ENCODE data around the gene CHGA.

CHGA gene

DNA sequence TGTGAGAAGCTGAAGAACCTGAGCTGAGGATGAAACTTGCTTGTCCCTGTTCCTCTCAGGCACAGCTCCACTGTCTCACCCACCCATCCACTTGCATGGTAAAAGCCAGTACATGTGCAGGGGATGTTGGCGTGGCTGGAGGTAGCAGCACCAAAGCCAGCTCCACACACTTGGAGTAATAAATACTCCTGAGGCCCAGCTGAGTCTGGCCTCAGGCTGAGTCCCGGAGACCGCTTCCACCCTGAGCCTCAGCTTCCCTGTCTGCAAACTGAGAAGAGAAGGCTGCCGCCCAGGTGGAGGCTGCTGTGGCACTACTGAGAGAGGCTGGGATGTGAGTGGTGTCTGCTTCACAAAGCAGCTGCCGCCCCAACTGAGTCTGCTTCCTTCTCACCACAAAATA, 19.2 kb downstream of the CHGA start:
- TF ChIP-seq CTCF (IDR thresholded peaks at IDR 0.05; ENCODE audit: control extremely low read depth, extremely low read depth, low read depth, missing control alignments), result no peak
- ChIA-PET POLR2A (no interaction called here), CTCF (interaction anchor here (1.3 kb wide), 1 partner anchor 10 kb away, joined by 9 read pairs; no protein-coding TSS in a partner anchor)
- no peak for DNase-seq (ENCODE audit: extremely low spot score)

DNA sequence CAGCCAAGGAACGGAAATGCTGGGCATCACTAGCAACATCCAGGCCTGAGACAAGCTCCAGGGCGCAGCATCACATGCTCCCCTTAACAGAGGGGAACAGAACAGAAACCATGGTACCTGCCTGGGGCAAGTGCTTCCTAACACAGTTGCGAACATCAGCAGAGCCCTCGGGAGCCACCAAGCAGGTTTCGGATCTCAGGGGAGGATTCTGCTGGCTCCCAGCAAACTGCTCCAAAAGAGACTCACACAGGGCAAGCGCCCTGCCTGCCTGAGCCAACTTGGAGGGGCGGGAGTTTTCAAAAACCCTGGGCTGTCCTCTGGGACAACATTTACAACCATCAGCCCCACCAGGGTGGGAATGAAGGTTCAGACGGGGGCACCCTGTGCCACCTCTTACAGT, 19.6 kb downstream of the CHGA start:
- ChIA-PET CTCF (interaction anchor here (1.3 kb wide), 1 partner anchor 9 kb away, joined by 9 read pairs; no protein-coding TSS in a partner anchor), POLR2A (no interaction called here)
- no peak for TF ChIP-seq CTCF (IDR thresholded peaks at IDR 0.05; ENCODE audit: control extremely low read depth, extremely low read depth, low read depth, missing control alignments)

GRCh38 chr14:92942976-92943710, 20.2 kb downstream of the CHGA start:
- ChIA-PET POLR2A (no interaction called here), CTCF (interaction anchor here (1.3 kb wide), 1 partner anchor 9 kb away, joined by 9 read pairs; no protein-coding TSS in a partner anchor)
- no peak for TF ChIP-seq CTCF (IDR thresholded peaks at IDR 0.05; ENCODE audit: control extremely low read depth, extremely low read depth, low read depth, missing control alignments)
- DNase-seq (ENCODE audit: extremely low spot score), result no peak

More for the DNA sequence above, 19.6 kb downstream of the CHGA start:
- DNase-seq (ENCODE audit: extremely low spot score), result no peak

GRCh38 chr14:92943855-92944570, 21.1 kb downstream of the CHGA start:
- ChIA-PET CTCF (interaction anchor here (1.2 kb wide), 1 partner anchor 21 kb away, joined by 4 read pairs; no protein-coding TSS in a partner anchor), POLR2A (no interaction called here)
- no peak for DNase-seq (ENCODE audit: extremely low spot score)
- TF ChIP-seq CTCF (IDR thresholded peaks at IDR 0.05; ENCODE audit: control extremely low read depth, extremely low read depth, low read depth, missing control alignments), result no peak

GRCh38 chr14:92944976-92945375, 22.0 kb downstream of the CHGA start:
- no peak for DNase-seq (ENCODE audit: extremely low spot score)
- ChIA-PET CTCF (interaction anchor here (0.7 to 1.4 kb wide), 3 partner anchors 20 to 233 kb away, joined by 3 to 4 read pairs (median 3); no protein-coding TSS in a partner anchor), POLR2A (no interaction called here)
- no peak for TF ChIP-seq CTCF (IDR thresholded peaks at IDR 0.05; ENCODE audit: control extremely low read depth, extremely low read depth, low read depth, missing control alignments)

GRCh38 chr14:92945544-92945943, 22.6 kb downstream of the CHGA start:
- TF ChIP-seq CTCF (IDR thresholded peaks at IDR 0.05; ENCODE audit: control extremely low read depth, extremely low read depth, low read depth, missing control alignments), result no peak
- no peak for DNase-seq (ENCODE audit: extremely low spot score)
- ChIA-PET POLR2A (no interaction called here), CTCF (interaction anchor here (0.7 to 1.4 kb wide), 3 partner anchors 168 to 233 kb away, joined by 3 to 5 read pairs (median 3); no protein-coding TSS in a partner anchor)

Measured in GM10248 (cell line).